Stimulated activated CD4-positive, alpha-beta T cell treated with anti-CD3 and anti-CD28 coated beads, Interleukin-15, amount 100 ng/mL, for 1 hour (primary cell): ENCODE measurements around the gene IGFL3.

Source experiments
- DNase-seq, 2 donors: peaks; one replicate each; pipeline ENCODE4 v3.0.0-alpha.2; 2020; ENCODE audit warnings: low read depth in 1 of 2, low spot score in 1 of 2

IGFL3 gene

GRCh38 chr19:46076951-46077814, 47.3 kb downstream of the IGFL3 start:
- DNase-seq: no peak

GRCh38 chr19:46076031-46076880, 48.2 kb downstream of the IGFL3 start:
- no peak for DNase-seq

- no peak for DNase-seq
Measured at GRCh38 chr19:46073268-46073922, 51.1 kb downstream of the IGFL3 start.
